SHP77 (cell line): Measurements from ENCODE around the gene OR2B2.

Experiments
- DNase-seq, 2 experiments: peaks; one replicate each; lab custom pipeline; 2025; lab: John Stamatoyannopoulos, UW

Gene OR2B2

GRCh38 chr6:27893059-27893835, 18.9 kb downstream of the OR2B2 start:
- peak; percentile 95 to 96 for DNase-seq

- DNase-seq = no peak
Observed at GRCh38 chr6:27892649-27893058, 19.5 kb downstream of the OR2B2 start.

GRCh38 chr6:27891320-27891875, 20.8 kb downstream of the OR2B2 start:
- DNase-seq = no peak

GRCh38 chr6:27890445-27891319, 21.5 kb downstream of the OR2B2 start:
- DNase-seq = peak; percentile 91 to 95

GRCh38 chr6:27889628-27890444, 22.4 kb downstream of the OR2B2 start:
- peak; percentile 58 to 60 for DNase-seq

GRCh38 chr6:27889275-27889627, 22.9 kb downstream of the OR2B2 start:
- DNase-seq = no peak

- no peak for DNase-seq
Observed at GRCh38 chr6:27888566-27888965, 23.6 kb downstream of the OR2B2 start.

GRCh38 chr6:27886073-27886472, 26.1 kb downstream of the OR2B2 start:
- no peak for DNase-seq

- DNase-seq = no peak
Observed at GRCh38 chr6:27883136-27883535, 29.1 kb downstream of the OR2B2 start.

GRCh38 chr6:27882624-27883023, 29.6 kb downstream of the OR2B2 start:
- no peak for DNase-seq

GRCh38 chr6:27879837-27880236, 32.4 kb downstream of the OR2B2 start:
- DNase-seq = no peak

- DNase-seq = no peak
Observed at GRCh38 chr6:27874016-27874415, 38.2 kb downstream of the OR2B2 start.

GRCh38 chr6:27873021-27873940, 38.9 kb downstream of the OR2B2 start:
- peak; percentile 88 to 90 for DNase-seq

- DNase-seq = peak in 1 of 2 experiments; percentile 45
Observed at GRCh38 chr6:27872642-27873020, 39.6 kb downstream of the OR2B2 start.

GRCh38 chr6:27871924-27872638, 40.1 kb downstream of the OR2B2 start:
- peak; percentile 92 to 94 for DNase-seq

- DNase-seq = peak in 1 of 2 experiments; percentile 26
Observed at GRCh38 chr6:27870291-27870870, 41.8 kb downstream of the OR2B2 start.

- DNase-seq = no peak
Observed at GRCh38 chr6:27868311-27868710, 43.9 kb downstream of the OR2B2 start.

- peak in 1 of 2 experiments; percentile 12 for DNase-seq
Observed at GRCh38 chr6:27867945-27868300, 44.3 kb downstream of the OR2B2 start.

- DNase-seq = peak; percentile 91 to 92
Observed at GRCh38 chr6:27867051-27867944, 44.9 kb downstream of the OR2B2 start.
